Upper lobe of left lung (tissue), 6 donors: ENCODE measurements around the gene ITGA2. TPM values are rescaled to one million over a fixed set of nuclear protein-coding genes. Genes with fewer than 3 reads are reported as not detected.
A peak's percentile ranks its signal among the peaks of the same experiment; 100 is the strongest.

Source experiments
- ATAC-seq, 2 donors: fragments of 200-7000 bp; cut with Tn5 transposase; one replicate each; pipeline ENCODE4 v1.9.1; 2022; ENCODE audit warnings: mild to moderate bottlenecking in 2 of 2, moderate library complexity in 2 of 2; ENCODE audit not compliant: low FRiP score in 2 of 2
- DNase-seq, 2 donors: peaks; one replicate each; pipeline ENCODE4 v3.0.0-alpha.2; 2019 to 2020
- H3K27ac ChIP-seq, 4 donors: fragments of 200-600 bp; sonication (generic); one replicate each; pipeline ENCODE4 v1.5.1; 2016 to 2019
- H3K27me3 ChIP-seq, 4 donors: fragments of 200-600 bp; sonication (generic); one replicate each; pipeline ENCODE4 v1.5.1; 2017 to 2019
- H3K36me3 ChIP-seq, 4 donors: fragments of 200-600 bp; sonication (generic); one replicate each; pipeline ENCODE4 v1.5.1; 2016 to 2019
- H3K4me1 ChIP-seq, 4 donors: fragments of 200-600 bp; sonication (generic); one replicate each; pipeline ENCODE4 v1.5.1; 2018 to 2019
- H3K4me3 ChIP-seq, 4 donors: fragments of 200-600 bp; sonication (generic); one replicate each; pipeline ENCODE4 v1.5.1; 2017 to 2019; ENCODE audit warnings: mild to moderate bottlenecking in 2 of 4, moderate library complexity in 1 of 4
- H3K9me3 ChIP-seq, 4 donors: fragments of 200-600 bp; sonication (generic); one replicate each; pipeline ENCODE4 v1.5.1; 2018 to 2019
- CTCF ChIP-seq, 6 experiments: fragments of 450-650 bp in 4 of 6; fragments of 200-600 bp in 2 of 6; sonication (generic) in 2 of 6; IDR thresholded peaks; one replicate each; pipeline ENCODE4 v1.5.1; 2016 to 2019; ENCODE audit warnings: antibody characterized with exemption in 6 of 6
- EP300 ChIP-seq, 4 donors: sonication (generic); formaldehyde crosslinking; IDR thresholded peaks; one replicate each; pipeline ENCODE4 v1.5.1; 2017; ENCODE audit warnings: antibody characterized with exemption in 4 of 4, control low read depth in 2 of 4
- POLR2A ChIP-seq, 4 donors: fragments of 450-650 bp; IDR thresholded peaks; one replicate each; pipeline ENCODE4 v1.5.1; 2016 to 2017; ENCODE audit warnings: antibody characterized with exemption in 4 of 4, mild to moderate bottlenecking in 2 of 4
- POLR2AphosphoS5 ChIP-seq, 2 donors: sonication (generic); formaldehyde crosslinking; IDR thresholded peaks; one replicate each; pipeline ENCODE4 v1.5.1; 2017; ENCODE audit warnings: antibody characterized with exemption in 2 of 2
- WGBS, 2 donors: methylation state at CpG; one replicate each; pipeline ENCODE4 v1.1.5; 2017 to 2018; 5-methylcytosine and 5-hydroxymethylcytosine counted together
- total RNA-seq, 6 donors: library from RNA; depleted of rRNA in 4 of 6; stranded (reverse); fragments of >200 nt in 4 of 6; gene quantifications; one replicate each; pipeline versions ENCODE4 v1.1.0 to v1.2.1, GENCODE V29; 2016 to 2021
- donor health status: DM: no; HTN: no; CAD: no; lungs with moderate emphysema.
- donor health status: DM: no; HTN: yes; CAD: no; lungs with severe emphysema.

ITGA2 gene
- total RNA-seq, 6 donors from 2014 or later = 4.2 to 45.8 (median 13.7) TPM

- Histone ChIP-seq H3K9me3 (peaks cover 0 to 7% (median 0%) of the 10 kb centered on the region in 4 donors), H3K27ac (no peak overlapping the region), H3K4me3 (no peak overlapping the region), H3K27me3 (no peaks in the 10 kb centered on the region), H3K4me1 (no peaks in the 10 kb centered on the region), H3K36me3 (no peaks in the 10 kb centered on the region)
- ATAC-seq (peak in 1 of 2 donors; percentile 30), DNase-seq (peak in 1 of 2 donors; percentile 36)
- TF ChIP-seq CTCF (IDR thresholded peaks at IDR 0.05) (no peak), EP300 (IDR thresholded peaks at IDR 0.05) (no peak), POLR2AphosphoS5 (IDR thresholded peaks at IDR 0.05) (no peak), POLR2A (IDR thresholded peaks at IDR 0.05) (no peak)
- WGBS, 2 donors = 74 to 76% methylated on average over 2 to 7 of the region's 7 CpGs
Observed at GRCh38 chr5:52977264-52977897, 11.8 kb upstream of the ITGA2 start.

- Histone ChIP-seq H3K9me3 (peaks cover 0 to 3% (median 0%) of the 10 kb centered on the region in 4 donors), H3K27ac (peak overlapping the region in 1 of 4 donors; percentile 44), H3K4me3 (no peak overlapping the region), H3K27me3 (no peaks in the 10 kb centered on the region), H3K4me1 (no peaks in the 10 kb centered on the region), H3K36me3 (no peaks in the 10 kb centered on the region)
- no peak for ATAC-seq
- WGBS, 2 donors = 55 to 78% methylated on average over 4 of the region's 4 CpGs
- TF ChIP-seq POLR2AphosphoS5 (IDR thresholded peaks at IDR 0.05) (no peak), EP300 (IDR thresholded peaks at IDR 0.05) (no peak), POLR2A (IDR thresholded peaks at IDR 0.05) (no peak), CTCF (IDR thresholded peaks at IDR 0.05) (no peak)
- no peak for DNase-seq
Observed at GRCh38 chr5:52981507-52981906, 7.6 kb upstream of the ITGA2 start.

GRCh38 chr5:52983731-52984636 lies 5.2 kb upstream of the ITGA2 start:
- WGBS, 2 donors = 46 to 55% methylated on average over 3 of the region's 3 CpGs
- H3K27ac ChIP-seq = peak overlapping the region in 2 of 4 donors; percentile 39 to 46

GRCh38 chr5:52985306-52985705 lies 3.8 kb upstream of the ITGA2 start:
- 87 to 93% methylated on average over 3 of the region's 3 CpGs for WGBS, 2 donors

More at GRCh38 chr5:52983731-52984636, 5.2 kb upstream of the ITGA2 start:
- Histone ChIP-seq H3K9me3 (no peaks in the 10 kb centered on the region), H3K4me1 (peaks cover 7 to 15% (median 11%) of the 10 kb centered on the region in 4 donors), H3K36me3 (no peaks in the 10 kb centered on the region), H3K4me3 (no peak overlapping the region), H3K27me3 (no peaks in the 10 kb centered on the region)
- ATAC-seq (no peak), DNase-seq (no peak)
- TF ChIP-seq CTCF (IDR thresholded peaks at IDR 0.05) = no peak
- TF ChIP-seq POLR2A (IDR thresholded peaks at IDR 0.05) = no peak
- TF ChIP-seq EP300 (IDR thresholded peaks at IDR 0.05) = no peak
- TF ChIP-seq POLR2AphosphoS5 (IDR thresholded peaks at IDR 0.05) = no peak

More at GRCh38 chr5:52985306-52985705, 3.8 kb upstream of the ITGA2 start:
- Histone ChIP-seq H3K36me3 (no peaks in the 10 kb centered on the region), H3K27me3 (peaks cover 0 to 2% (median 0%) of the 10 kb centered on the region in 4 donors), H3K4me3 (no peak overlapping the region), H3K4me1 (peaks cover 10 to 24% (median 12%) of the 10 kb centered on the region in 4 donors), H3K9me3 (no peaks in the 10 kb centered on the region), H3K27ac (no peak overlapping the region)
- ATAC-seq (no peak), DNase-seq (no peak)
- TF ChIP-seq POLR2A (IDR thresholded peaks at IDR 0.05) = no peak
- no peak for TF ChIP-seq EP300 (IDR thresholded peaks at IDR 0.05)
- no peak for TF ChIP-seq POLR2AphosphoS5 (IDR thresholded peaks at IDR 0.05)
- no peak for TF ChIP-seq CTCF (IDR thresholded peaks at IDR 0.05)
